DND-41 (cell line): ENCODE results near the gene GARS1.

Experiments
- ATAC-seq: fragments of 200-7000 bp; cut with Tn5 transposase; 3 replicates; pipeline ENCODE4 v1.9.1; 2021; ENCODE audit warnings: low read depth; ENCODE audit not compliant: insufficient read depth
- DNase-seq: peaks from one replicate; pipeline ENCODE4 v3.0.0-alpha.2; 2020
- H2AFZ ChIP-seq: 2 replicates; pipeline ENCODE4 v1.6.0; 2012; ENCODE audit warnings: low read depth, low read length
- H3K27ac ChIP-seq: 2 replicates; pipeline ENCODE4 v1.5.1; 2012; ENCODE audit warnings: low read length, inconsistent platforms
- H3K27me3 ChIP-seq: fragments of 200-600 bp; sonication (generic); 2 replicates; pipeline ENCODE4 v1.6.0; 2012; ENCODE audit warnings: low read length, mild to moderate bottlenecking, inconsistent platforms; ENCODE audit not compliant: insufficient read depth, poor library complexity
- H3K36me3 ChIP-seq: 2 replicates; pipeline ENCODE4 v1.5.1; 2012; ENCODE audit warnings: low read length, inconsistent platforms; ENCODE audit not compliant: insufficient read depth
- H3K4me1 ChIP-seq: 2 replicates; pipeline ENCODE4 v1.5.1; 2012; ENCODE audit warnings: mild to moderate bottlenecking, low read length; ENCODE audit not compliant: insufficient read depth
- H3K4me2 ChIP-seq: 2 replicates; pipeline ENCODE4 v1.6.0; 2012; ENCODE audit warnings: mild to moderate bottlenecking, moderate library complexity, low read length, inconsistent platforms; ENCODE audit not compliant: insufficient read depth
- H3K4me3 ChIP-seq, 2 experiments: fragments of 200-600 bp in 1 of 2; shearing (Covaris generic) in 1 of 2; 2 replicates each; pipeline ENCODE4 v1.5.1; 2012 to 2016; ENCODE audit warnings: inconsistent platforms in 2 of 2, low read length in 2 of 2, mild to moderate bottlenecking in 2 of 2, low read depth in 1 of 2, moderate library complexity in 1 of 2
- H3K79me2 ChIP-seq: 2 replicates; pipeline ENCODE4 v1.6.0; 2012; ENCODE audit warnings: low read length, inconsistent platforms; ENCODE audit not compliant: insufficient read depth
- H3K9ac ChIP-seq: 2 replicates; pipeline ENCODE4 v1.6.0; 2012; ENCODE audit warnings: low read depth, mild to moderate bottlenecking, inconsistent platforms, low read length, moderate library complexity
- H3K9me3 ChIP-seq: 2 replicates; pipeline ENCODE4 v1.5.1; 2012; ENCODE audit warnings: low read length, moderate library complexity, mild to moderate bottlenecking, inconsistent platforms; ENCODE audit not compliant: insufficient read depth, severe bottlenecking
- H4K20me1 ChIP-seq: 2 replicates; pipeline ENCODE4 v1.6.0; 2012; ENCODE audit warnings: low read length; ENCODE audit not compliant: insufficient read depth
- EZH2 ChIP-seq: IDR thresholded peaks from 3 replicates; pipeline ENCODE4 v1.6.1; 2012; ENCODE audit warnings: borderline replicate concordance, low read depth, mild to moderate bottlenecking, moderate library complexity, low read length, inconsistent platforms; ENCODE audit not compliant: severe bottlenecking
- TF ChIP-seq, protein P1 (sequence below): IDR thresholded peaks from 2 replicates; pipeline ENCODE4 v1.5.1; 2012; ENCODE audit warnings: borderline replicate concordance, low read length, moderate library complexity, mild to moderate bottlenecking; ENCODE audit not compliant: poor library complexity, severe bottlenecking; ENCODE audit errors: extremely low read depth

Gene GARS1

GRCh38 chr7:30642789-30643188, 48.1 kb downstream of the GARS1 start:
- no peak overlapping the region for H3K9ac ChIP-seq
- H3K4me1 ChIP-seq = no peaks in the 10 kb centered on the region

GRCh38 chr7:30644286-30644955, 49.7 kb downstream of the GARS1 start:
- TF ChIP-seq, protein P1, sequence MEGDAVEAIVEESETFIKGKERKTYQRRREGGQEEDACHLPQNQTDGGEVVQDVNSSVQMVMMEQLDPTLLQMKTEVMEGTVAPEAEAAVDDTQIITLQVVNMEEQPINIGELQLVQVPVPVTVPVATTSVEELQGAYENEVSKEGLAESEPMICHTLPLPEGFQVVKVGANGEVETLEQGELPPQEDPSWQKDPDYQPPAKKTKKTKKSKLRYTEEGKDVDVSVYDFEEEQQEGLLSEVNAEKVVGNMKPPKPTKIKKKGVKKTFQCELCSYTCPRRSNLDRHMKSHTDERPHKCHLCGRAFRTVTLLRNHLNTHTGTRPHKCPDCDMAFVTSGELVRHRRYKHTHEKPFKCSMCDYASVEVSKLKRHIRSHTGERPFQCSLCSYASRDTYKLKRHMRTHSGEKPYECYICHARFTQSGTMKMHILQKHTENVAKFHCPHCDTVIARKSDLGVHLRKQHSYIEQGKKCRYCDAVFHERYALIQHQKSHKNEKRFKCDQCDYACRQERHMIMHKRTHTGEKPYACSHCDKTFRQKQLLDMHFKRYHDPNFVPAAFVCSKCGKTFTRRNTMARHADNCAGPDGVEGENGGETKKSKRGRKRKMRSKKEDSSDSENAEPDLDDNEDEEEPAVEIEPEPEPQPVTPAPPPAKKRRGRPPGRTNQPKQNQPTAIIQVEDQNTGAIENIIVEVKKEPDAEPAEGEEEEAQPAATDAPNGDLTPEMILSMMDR = no peak
- TF ChIP-seq EZH2 = no peak
- no peaks in the 10 kb centered on the region for H3K79me2 ChIP-seq
- H3K27me3 ChIP-seq = no peaks in the 10 kb centered on the region
- DNase-seq (no peak), ATAC-seq (no peak)
- H4K20me1 ChIP-seq = no peaks in the 10 kb centered on the region; the same call in 1 of the 2 replicates
- peaks cover 23% of the 10 kb centered on the region; the same call in 1 of the 2 replicates for H3K36me3 ChIP-seq
- H2AFZ ChIP-seq = no peak overlapping the region
- no peak overlapping the region for H3K4me3 ChIP-seq
- H3K27ac ChIP-seq = no peak overlapping the region
- no peaks in the 10 kb centered on the region for H3K4me1 ChIP-seq
- H3K9me3 ChIP-seq = no peaks in the 10 kb centered on the region
- H3K4me2 ChIP-seq = no peak overlapping the region
- no peak overlapping the region for H3K9ac ChIP-seq

More at GRCh38 chr7:30642789-30643188, 48.1 kb downstream of the GARS1 start:
- no peak for TF ChIP-seq EZH2
- TF ChIP-seq, protein P1 = no peak
- no peak for ATAC-seq
- Histone ChIP-seq H2AFZ (no peak overlapping the region), H3K4me2 (no peak overlapping the region), H3K36me3 (peaks cover 23% of the 10 kb centered on the region; the same call in 1 of the 2 replicates), H3K27ac (no peak overlapping the region), H3K27me3 (no peaks in the 10 kb centered on the region), H4K20me1 (no peaks in the 10 kb centered on the region; the same call in 1 of the 2 replicates), H3K4me3 (no peak overlapping the region), H3K79me2 (no peaks in the 10 kb centered on the region), H3K9me3 (no peaks in the 10 kb centered on the region)
- no peak for DNase-seq

GRCh38 chr7:30645661-30646060, 51.0 kb downstream of the GARS1 start:
- ATAC-seq (no peak), DNase-seq (no peak)
- H3K27ac ChIP-seq = no peak overlapping the region
- no peak overlapping the region for H3K9ac ChIP-seq
- H3K9me3 ChIP-seq = no peaks in the 10 kb centered on the region
- H3K4me2 ChIP-seq = no peak overlapping the region
- no peaks in the 10 kb centered on the region for H3K27me3 ChIP-seq
- no peak overlapping the region for H3K4me3 ChIP-seq
- H4K20me1 ChIP-seq = no peaks in the 10 kb centered on the region; the same call in 1 of the 2 replicates
- H2AFZ ChIP-seq = no peak overlapping the region
- TF ChIP-seq, protein P1 = no peak
- no peak for TF ChIP-seq EZH2
- no peaks in the 10 kb centered on the region for H3K4me1 ChIP-seq
- peaks cover 23% of the 10 kb centered on the region; the same call in 1 of the 2 replicates for H3K36me3 ChIP-seq
- H3K79me2 ChIP-seq = no peaks in the 10 kb centered on the region
